WTC11 (cell line): Measurements from ENCODE around the gene CELF2.

Source experiments
- CTCF ChIP-seq: fragments of 200-600 bp; IDR thresholded peaks from 2 replicates; pipeline ENCODE4 v1.8.0; 2022; ENCODE audit warnings: antibody characterized with exemption
- NR3C1 ChIP-seq: sonication (generic); formaldehyde crosslinking; conservative IDR thresholded peaks from 2 replicates; pipeline ENCODE4 v1.8.1; 2023; ENCODE audit warnings: low read depth, mild to moderate bottlenecking, missing genetic modification reagents
- TP53 ChIP-seq: sonication (generic); formaldehyde crosslinking; IDR thresholded peaks from 2 replicates; pipeline ENCODE4 v1.8.1; 2023; ENCODE audit warnings: mild to moderate bottlenecking, missing genetic modification reagents

- TF ChIP-seq NR3C1 (CRISPR knock-in tag) = no peak
- TF ChIP-seq TP53 (CRISPR knock-in tag) = no peak
- TF ChIP-seq CTCF = no peak
These were observed 275.1 kb downstream of the CELF2 start for GRCh38 chr10:11292576-11293302.
